GM18502 (cell line): ENCODE data around the gene NDFIP1.
A peak's percentile ranks its signal among the peaks of the same experiment; 100 is the strongest.

ENCODE experiments used
- ATAC-seq: cut with Tn5 transposase; IDR thresholded peaks from one replicate; pipeline ENCODE4 v1.9.1; 2021; ENCODE audit warnings: mild to moderate bottlenecking; ENCODE audit not compliant: unreplicated experiment, poor library complexity

The NDFIP1 gene

DNA sequence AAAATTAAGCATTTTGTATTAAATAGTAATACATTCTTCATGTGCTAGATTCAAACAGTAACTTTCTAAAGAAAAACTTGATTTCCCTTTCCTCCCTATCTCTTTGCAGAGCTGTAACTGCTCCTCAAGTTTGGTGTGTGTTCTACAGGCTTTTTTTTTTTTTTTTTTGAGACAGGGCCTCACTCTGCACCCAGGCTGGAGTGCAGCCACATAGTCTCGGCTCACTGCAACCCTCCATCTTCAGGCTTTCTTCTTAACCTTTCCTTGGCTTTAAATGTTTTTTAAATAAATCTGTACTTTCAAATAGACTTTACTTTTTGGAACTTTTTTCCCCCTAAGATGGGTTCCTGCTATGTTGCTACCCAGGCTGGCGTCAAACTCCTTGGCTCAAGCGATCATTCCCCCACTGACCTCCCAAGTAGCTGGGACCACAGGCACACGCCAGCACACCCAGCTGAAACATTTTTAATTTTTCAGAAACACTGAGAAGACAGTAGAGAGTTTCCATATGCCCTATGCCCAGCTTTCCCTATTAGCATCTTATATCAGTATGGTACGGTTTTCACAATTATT is 9.1 kb downstream of the NDFIP1 start:
- ATAC-seq = no peak

DNA sequence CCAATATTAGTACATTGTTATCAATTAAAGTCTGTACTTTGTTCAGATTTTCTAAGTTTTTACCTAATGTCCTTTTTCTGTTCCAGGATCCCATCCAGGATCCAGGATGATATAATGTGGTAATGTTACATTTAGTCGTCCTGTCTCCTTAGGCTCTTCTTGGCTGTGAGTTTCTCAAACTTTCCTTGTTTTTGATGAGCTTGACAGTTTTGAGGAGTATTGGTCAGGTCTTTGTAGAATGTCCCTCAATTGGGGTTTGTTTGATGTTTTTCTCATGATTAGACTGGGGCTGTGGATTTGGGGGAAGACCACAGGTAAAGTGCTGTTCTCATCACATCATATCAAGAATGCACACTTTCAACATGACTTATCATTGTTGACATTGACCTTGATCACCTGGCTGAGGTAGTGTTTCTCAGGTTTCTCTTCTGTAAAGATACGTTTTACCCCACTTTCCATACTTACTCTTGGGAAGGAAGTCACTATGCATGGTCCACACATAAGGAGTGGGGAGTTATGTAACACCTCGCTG is 9.6 kb downstream of the NDFIP1 start:
- no peak for ATAC-seq

DNA sequence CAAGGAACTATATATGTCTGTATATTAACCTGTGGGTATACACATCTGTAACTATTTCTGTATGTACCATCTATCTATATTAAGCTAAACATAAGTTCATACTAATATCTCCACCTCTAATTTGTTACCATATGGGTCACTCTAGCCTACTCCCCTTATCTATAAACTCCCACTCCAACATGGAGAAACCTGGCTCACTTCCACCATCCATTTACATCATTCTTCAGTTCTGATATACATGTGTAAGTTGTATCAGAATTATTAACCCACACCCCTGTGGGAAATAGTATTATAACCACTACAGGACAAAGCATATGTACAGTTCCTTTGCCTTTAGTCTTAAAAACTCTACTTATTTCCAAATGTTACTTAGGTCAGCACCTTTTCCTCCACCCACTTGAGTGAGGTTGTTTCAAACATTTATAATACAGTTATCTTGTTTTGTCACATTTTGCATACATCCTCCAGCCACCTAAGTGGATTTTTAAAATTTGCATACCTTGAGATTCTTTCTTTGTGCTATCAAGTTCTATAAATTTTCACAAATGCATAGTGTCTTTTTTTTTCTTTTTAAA is 10.6 kb downstream of the NDFIP1 start:
- no peak for ATAC-seq

DNA sequence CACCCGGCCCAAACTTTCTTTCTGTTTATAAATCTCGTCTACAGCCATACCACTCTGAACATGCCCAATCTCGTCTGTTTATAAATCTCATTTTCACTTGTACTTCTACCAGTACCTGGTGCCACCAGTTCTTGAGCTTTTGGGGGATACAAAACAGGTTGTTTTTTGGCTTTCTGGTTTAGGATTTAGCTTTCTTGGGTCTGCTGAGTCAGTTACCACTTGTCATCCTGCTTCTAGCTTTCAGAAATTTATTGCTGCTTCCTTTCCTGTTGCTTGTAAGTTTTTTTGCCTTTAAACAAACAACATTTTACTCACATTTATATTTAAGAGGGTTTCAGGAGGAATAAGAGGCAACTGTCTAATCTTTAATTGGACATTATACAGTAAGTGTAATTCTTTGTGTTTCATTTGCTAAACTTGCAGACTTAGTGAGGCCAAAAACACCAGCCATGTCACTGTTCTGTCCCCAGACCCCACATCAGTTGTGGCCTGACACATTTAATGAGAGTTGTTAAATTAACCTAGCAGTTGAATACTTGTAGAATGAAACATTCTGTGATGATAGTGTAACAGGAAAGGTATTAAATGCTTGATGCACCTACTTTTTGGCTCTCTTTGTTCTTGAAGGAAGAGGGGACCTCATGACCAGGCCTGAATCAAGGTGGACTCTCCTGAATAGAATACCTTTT is 11.8 kb downstream of the NDFIP1 start:
- ATAC-seq = no peak

DNA sequence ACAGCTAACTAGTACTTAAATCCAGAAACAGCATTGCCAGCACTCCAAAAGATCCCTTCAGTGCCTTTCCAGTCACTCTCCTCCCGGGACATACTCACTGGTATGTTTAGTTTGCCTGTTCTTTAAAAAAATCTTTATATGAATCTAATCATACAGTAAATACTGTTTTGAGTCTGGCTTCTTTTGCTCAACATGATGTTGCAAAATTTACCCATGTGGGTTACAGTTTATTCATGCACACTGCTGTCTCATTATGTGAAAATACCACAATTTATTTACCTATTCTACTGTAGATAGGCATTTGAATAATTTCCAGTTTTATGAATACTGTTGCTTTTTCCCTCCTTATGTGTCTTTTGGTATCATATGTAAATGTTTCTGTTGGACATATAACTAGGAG is 13.5 kb downstream of the NDFIP1 start:
- no peak for ATAC-seq

DNA sequence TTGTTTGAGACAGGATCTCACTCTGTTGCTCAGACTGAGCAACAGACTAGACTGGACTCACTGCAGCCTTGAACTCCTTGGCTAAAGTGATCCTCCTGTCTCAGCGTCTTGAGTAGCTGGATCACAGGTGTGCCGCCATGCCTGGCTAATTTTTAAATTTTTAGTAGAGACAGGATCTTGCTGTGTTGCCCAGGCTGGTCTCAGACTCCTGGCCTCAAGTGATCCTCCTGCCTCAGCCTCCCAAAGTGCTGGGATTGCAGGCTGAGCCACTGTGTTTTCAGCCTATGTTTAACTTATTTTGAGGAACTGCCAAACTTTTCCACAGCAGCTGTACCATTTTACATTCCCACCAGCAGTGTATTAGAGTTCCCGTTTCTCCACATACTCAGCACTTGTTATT is 16.8 kb downstream of the NDFIP1 start:
- ATAC-seq = no peak

DNA sequence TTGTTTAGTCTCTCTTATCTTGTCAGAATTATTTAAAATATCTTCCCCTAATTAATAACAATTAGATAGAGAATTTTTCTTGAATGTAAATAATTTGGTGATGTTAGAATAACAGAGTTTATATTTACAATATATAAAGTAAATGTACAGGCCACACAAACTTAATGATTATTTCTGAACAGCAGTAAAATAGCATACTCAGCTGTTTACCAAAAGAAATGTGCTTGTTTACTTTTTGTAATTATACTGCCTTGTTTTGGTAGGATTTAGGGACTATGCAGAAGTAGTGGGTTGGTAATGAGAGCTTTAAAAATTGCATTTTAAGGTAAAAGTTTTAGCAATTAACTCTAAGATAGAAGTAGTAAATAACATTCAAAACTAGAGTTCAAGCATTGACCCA is 17.4 kb downstream of the NDFIP1 start:
- ATAC-seq = no peak

DNA sequence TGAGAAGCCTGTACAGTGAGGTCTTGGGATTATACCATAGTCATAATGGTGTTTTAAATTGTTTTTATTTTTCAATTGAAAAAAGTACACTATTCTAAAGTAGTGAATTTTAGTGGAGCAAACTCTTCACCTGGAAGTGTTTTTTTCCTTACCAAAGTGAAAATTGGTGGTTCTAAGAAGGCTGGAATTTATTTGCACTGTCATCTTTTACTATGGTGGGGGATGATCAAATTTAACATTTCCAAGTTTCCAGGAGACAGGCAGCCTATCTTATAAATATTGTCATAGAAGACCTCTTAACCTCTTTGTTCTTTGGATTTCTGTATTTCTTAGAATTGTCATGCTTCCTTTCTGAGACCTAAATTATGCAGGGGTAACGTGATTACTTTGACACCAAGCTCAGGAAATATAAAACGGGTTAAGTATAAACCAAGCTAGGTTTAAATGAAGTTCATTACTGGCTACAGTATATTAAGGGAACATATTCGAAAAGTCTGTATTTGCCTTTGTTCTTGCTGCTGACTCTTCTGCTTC is 20.2 kb downstream of the NDFIP1 start:
- ATAC-seq = no peak

DNA sequence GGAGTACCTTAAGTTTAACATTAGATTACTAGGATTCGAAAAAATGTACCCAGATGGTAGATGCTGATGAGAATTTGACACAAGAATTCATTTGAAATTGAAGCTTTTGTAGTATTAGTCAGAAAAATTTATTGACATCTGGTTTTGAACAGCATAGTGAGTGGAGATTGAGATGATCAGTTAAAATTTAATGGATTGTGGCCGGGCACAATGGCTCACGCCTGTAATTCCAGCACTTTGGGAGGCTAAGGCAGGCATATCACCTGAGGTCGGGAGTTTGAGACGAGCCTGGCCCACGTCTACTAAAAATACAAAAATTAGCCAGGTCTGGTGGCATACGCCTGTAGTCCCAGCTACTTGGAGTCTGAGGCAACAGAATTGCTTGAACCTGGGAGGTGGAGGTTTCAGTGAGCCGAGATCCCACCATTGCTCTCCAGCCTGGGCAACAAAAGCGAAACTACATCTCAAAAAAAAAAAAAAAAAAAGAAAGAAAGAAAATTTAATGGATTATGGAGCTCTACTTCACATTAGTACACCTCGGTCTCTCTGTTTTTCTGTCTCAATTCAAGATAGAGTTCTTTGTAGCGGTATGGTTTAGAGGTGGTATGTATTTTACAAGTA is 21.0 kb downstream of the NDFIP1 start:
- no peak for ATAC-seq

DNA sequence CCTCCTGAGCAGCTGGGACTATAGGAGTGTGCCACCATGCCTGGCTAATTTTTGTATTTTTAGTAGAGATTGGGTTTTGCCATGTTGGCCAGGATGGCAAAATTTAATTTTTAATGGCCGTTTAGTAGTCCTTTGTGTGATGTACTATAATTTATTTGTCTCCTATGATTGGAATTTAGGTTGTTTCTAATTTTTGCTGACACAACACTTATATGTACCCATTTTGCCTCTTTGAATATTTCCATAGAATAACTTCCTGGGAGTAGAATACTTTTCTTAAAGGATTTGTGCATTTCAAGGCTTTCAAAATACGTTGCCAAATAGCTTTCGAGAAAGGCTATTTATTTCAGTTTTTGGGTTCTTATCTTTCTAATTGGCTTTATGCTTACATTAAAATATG is 22.8 kb downstream of the NDFIP1 start:
- ATAC-seq = no peak

DNA sequence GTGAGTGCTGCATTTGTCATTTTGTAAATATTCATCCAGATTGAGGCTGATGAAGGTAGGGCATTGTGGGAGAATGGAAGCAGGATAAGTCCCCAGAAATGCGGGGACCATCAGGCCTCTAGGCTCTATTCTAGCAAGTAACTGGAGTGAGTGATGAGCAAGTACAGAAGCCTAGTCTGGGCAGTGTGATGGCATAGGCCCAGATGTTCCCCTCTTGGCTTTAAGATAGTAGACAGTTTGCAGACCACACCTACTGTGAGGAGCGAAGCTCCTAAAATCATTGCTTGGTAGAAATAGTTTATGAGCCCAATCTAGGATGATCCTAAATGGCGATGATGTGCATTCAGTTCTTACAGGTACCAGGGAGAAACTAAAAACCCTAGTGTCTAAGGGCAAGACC is 24.3 kb downstream of the NDFIP1 start:
- no peak for ATAC-seq

DNA sequence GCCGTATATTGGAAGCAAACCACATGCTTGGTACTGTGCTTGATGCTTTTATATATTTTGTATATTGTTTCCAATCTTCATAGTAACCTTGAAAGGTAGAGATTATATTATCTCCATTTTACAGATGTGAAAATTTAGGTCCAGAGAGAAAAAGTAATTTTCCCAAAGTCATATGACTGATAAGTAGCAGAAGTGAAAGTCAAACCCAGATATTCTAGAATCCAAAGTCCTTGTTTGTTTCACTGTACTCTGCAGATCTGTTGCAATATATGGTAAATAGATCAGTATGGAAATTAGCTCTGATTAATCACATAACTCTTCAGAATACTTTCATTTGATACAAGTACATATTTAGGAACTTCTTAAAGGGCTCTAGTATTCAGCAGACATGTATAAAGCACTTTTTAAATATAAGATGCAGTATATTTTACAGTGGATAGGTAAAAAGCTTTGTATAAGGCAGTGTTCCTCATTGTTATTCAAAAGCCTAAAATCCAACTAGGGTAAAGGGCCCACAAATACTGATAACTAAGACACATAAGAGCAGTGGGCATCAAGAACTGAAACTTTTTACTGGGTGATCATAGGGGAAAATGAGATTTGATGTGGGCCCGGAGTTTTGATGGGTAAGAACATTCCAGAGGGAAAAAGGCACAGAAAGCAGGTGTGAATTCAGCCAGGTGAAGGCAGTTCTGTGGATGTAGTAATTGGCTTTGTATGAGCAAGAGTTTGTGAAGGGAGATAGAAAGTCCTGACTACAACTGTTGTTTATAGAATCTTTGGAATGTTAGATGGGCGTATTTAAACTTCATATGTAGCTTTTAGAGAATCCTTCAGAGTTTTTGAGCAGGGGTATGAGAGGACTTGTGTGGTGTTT is 25.0 kb downstream of the NDFIP1 start:
- no peak for ATAC-seq

DNA sequence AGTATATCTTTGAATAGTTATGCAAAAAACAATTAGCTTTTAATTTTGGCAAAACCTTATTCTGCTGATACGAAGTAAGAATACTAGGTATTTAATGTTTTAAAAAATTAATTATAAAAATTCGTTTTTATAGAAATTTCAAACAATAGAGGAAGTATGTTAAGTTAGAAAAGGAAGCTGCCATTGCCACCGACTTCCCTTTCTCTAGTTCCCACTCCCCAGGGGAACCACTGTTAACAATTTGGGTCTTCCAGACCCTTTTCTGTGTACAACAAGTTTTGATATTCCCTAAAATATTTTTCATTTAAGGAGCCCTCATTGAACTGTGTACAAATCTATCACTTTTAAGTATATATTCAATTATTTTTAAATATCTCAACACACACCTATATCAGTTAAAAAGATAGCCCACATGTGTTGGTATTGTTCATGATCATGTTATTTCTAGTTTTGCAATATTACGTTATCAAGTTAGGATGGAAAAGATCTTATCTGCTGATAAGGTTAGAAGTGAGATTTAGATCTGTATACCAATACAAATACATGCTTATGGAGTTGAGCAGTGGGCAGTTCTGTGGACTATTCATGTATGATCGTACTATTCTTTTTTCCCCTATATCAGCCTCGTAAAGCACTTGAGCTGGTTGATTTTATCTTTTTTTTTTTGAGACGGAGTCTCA is 25.9 kb downstream of the NDFIP1 start:
- no peak for ATAC-seq

DNA sequence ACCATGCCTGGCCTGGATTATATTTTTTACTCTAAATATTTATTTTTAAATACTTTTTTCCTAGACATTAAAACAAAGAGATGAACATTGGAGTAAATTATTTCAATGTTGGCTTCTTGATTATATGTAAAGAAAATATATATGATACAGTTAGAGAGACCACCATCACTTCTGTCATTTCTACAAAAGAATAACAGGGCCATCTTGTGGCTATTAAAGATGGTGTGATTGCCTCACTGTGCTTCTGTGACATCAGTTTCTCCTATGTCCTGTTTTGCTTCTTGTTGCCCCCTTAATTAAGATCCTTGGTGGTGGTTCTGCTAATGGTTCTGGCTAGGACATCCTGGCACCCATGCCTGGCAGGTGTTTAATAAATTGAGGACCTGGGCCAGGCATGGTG is 32.9 kb downstream of the NDFIP1 start:
- no peak for ATAC-seq

DNA sequence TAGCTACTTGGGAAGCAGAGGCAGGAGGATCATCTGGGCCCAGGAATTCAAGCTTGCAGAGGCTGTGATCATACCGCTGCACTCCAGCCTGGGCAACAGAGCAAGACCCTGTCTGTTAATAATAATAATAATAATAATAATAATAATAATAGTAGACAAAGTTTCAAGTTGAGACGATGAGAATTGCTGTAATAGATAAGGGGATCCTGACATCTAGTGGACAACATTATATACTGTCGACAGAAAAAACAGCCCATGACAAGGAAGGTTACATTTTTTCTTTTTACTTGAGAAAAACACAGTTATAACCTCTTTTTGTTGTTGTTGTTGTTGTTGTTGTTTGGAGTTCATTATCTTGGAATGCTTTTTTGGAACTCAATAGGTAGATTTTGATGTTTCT is 35.3 kb downstream of the NDFIP1 start:
- no peak for ATAC-seq

DNA sequence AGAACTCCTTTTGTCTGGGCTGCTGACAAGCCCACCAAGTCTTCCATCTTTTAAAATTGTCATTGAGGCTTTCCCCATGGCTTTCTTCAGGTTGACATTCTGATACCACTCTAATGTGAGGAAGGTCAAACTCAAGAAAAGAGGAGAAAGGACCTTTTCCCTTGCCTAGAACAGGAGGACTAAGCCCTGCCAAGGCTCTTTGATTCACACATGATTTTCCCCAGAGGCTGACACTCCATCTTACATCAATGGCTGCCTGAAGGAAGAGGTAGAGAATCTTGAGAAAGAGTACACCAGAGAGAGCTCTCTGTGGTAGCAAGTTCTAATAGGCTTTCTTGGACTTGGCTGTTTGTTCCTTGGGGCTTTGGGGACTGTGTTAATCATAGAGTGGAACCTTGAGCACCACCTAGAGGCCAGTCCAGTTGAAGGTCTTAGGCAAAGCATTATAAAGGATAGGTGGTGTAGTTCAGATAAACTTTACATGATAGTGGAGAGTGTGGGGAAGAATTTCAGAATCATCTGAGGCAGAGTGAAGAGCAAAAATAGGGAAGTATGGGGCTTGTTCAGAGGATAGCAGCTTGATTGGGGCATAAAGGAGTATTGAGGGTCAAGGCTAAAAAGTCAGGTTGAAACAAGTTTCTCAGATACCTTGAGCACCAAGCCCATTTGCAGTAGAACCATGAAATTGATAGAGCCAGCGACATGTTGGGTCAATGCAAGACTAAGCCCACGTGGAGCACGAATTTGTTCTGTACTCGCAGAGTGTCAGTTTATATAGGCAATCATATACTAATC is 36.7 kb downstream of the NDFIP1 start:
- ATAC-seq = peak; percentile 83

DNA sequence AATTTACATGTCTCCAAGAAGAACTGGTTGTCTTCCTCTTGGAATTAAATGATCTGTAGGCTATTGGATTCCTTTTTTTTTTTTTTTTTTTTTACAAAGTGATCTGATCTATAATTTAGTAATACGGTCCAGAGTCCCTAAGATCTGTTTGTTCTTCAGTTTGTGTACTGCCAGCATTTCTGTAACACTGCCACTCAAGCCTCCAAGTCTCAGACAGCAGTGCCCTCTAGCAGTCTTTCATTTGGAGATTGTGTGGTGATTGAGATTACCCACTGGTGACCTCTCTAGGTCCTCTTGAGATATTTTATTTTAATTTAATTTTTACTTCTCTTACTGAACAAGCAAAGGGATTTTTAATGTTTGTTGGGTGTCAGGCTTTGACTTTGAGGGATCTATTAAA is 40.8 kb downstream of the NDFIP1 start:
- no peak for ATAC-seq

DNA sequence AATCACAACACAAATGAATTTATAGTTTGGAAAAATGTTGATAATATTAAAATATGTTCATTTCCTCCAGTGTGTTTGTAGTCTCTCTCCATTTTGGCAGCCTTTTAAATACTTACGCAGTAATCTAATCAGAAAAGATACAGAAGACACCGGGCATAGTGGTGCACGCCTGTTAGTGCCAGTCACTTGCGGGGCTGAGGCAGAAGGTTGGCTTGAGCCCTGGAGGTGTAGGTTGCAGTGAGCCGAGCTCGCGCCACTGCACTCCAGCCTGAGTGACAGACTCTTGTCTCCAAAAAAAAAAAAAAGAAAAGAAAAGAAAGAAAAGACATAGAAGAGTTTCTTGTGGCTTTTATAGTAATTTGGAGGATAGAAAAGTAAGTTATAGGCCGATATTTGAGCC is 41.9 kb downstream of the NDFIP1 start:
- no peak for ATAC-seq
